ENCODE measurements around the gene GABRB1. TPM values are rescaled to one million over a fixed set of nuclear protein-coding genes. Genes with fewer than 3 reads are reported as not detected.

GABRB1 gene
- total and polyA plus RNA-seq, 2 of the 8 experiments (the other 6 are each of a cell fraction or from before 2014, with no cell fraction given) = 0.22 to 0.38 TPM

- Histone ChIP-seq H3K4ac (replicated peaks; ENCODE audit: insufficient read length, low read depth, low read length) (no peak overlapping the region), H3K4me2 (ENCODE audit: insufficient read depth in 1 of 2, low read depth in 2 of 2, low read length in 2 of 2) (no peak overlapping the region), H3K36me3 (ENCODE audit: control insufficient read depth in 2 of 4, insufficient read depth in 4 of 4, low read length in 3 of 4) (no peaks in the 10 kb centered on the region), H2AFZ (ENCODE audit: low read length) (no peak overlapping the region), H3K18ac (ENCODE audit: extremely low read depth, low read length) (no peak overlapping the region), H3K27ac (ENCODE audit: low read depth, low read length) (no peak overlapping the region), H3K14ac (ENCODE audit: insufficient read length) (no peak overlapping the region), H4K20me1 (replicated peaks in 1 of 2; ENCODE audit: control insufficient read depth in 1 of 2, insufficient read depth in 2 of 2, low read length in 2 of 2) (no peaks in the 10 kb centered on the region), H3K79me1 (ENCODE audit: low read depth, low read length) (no peaks in the 10 kb centered on the region), H3K4me3 (ENCODE audit: extremely low read depth in 1 of 4, insufficient read depth in 2 of 4, low read depth in 3 of 4, low read length in 4 of 4) (no peak overlapping the region), H2BK15ac (ENCODE audit: low read length) (no peak overlapping the region), H3K23ac (ENCODE audit: insufficient read length) (no peak overlapping the region), H3K9ac (replicated peaks in 1 of 4; ENCODE audit: extremely low read depth in 1 of 4, low read depth in 3 of 4, low read length in 3 of 4) (no peak overlapping the region), H3K4me1 (replicated peaks in 1 of 4; ENCODE audit: control insufficient read depth in 3 of 4, insufficient read depth in 4 of 4, low read length in 3 of 4) (no peaks in the 10 kb centered on the region), H2BK20ac (ENCODE audit: low read length) (no peak overlapping the region), H2AK5ac (ENCODE audit: low read depth, low read length) (no peak overlapping the region), H2BK12ac (ENCODE audit: low read depth, low read length) (no peak overlapping the region), H4K5ac (ENCODE audit: insufficient read length, low read depth, low read length) (no peak overlapping the region), H3K79me2 (ENCODE audit: control insufficient read depth in 1 of 2, insufficient read depth in 2 of 2, low read length in 2 of 2) (no peaks in the 10 kb centered on the region), H3K9me3 (ENCODE audit: insufficient read depth in 2 of 2, low read depth in 1 of 2, low read length in 1 of 2) (no peaks in the 10 kb centered on the region), H4K8ac (ENCODE audit: extremely low read depth, insufficient read depth, low read length) (no peak overlapping the region), H3K23me2 (ENCODE audit: low read depth, low read length) (no peaks in the 10 kb centered on the region), H3K27me3 (replicated peaks in 1 of 4; ENCODE audit: control insufficient read depth in 3 of 4, extremely low read depth in 1 of 4, insufficient read depth in 3 of 4, low read length in 3 of 4) (no peaks in the 10 kb centered on the region), H4K91ac (replicated peaks; ENCODE audit: insufficient read length, low read length) (no peak overlapping the region), H3K56ac (replicated peaks; ENCODE audit: insufficient read length, low read depth, low read length) (no peak overlapping the region), H2BK120ac (replicated peaks; ENCODE audit: low read depth, low read length) (no peak overlapping the region), H2BK5ac (ENCODE audit: low read depth, low read length) (no peak overlapping the region)
- 100% methylated on average over 1 of the region's 1 CpG; no CpG with 5 or more reads in 1 of the 2 experiments for WGBS, 2 experiments (ENCODE audit: extremely low coverage in 1 of 2, insufficient coverage in 1 of 2, insufficient read length in 1 of 2, insufficient replicate concordance in 2 of 2, low coverage in 1 of 2, low lambda C conversion rate in 2 of 2, missing lambda C conversion rate in 1 of 2)
- FAIRE-seq = no peak
- POLR2A ChIA-PET (ENCODE audit: partially characterized antibody) = no interaction called here
- CTCF ChIA-PET (ENCODE audit: partially characterized antibody) = no interaction called here
- TF ChIP-seq ATF3 (IDR thresholded peaks at IDR 0.05; ENCODE audit: insufficient read depth, low read depth, low read length) = no peak
- TF ChIP-seq TEAD4 (IDR thresholded peaks at IDR 0.05; ENCODE audit: low read depth, low read length) = no peak
- no peak for TF ChIP-seq E2F6 (IDR thresholded peaks at IDR 0.05)
- no peak for TF ChIP-seq POLR2A (IDR thresholded peaks at IDR 0.05; ENCODE audit: control extremely low read depth in 1 of 2, low read depth in 2 of 2, low read length in 2 of 2)
- no peak for TF ChIP-seq CHD1 (IDR thresholded peaks at IDR 0.05; ENCODE audit: low read depth, low read length)
- TF ChIP-seq ASH2L (IDR thresholded peaks at IDR 0.05; ENCODE audit: low read length) = no peak
- no peak for TF ChIP-seq SIX5 (IDR thresholded peaks at IDR 0.05; ENCODE audit: low read depth, low read length)
- DNase-seq (ENCODE audit: low read depth in 1 of 2, low spot score in 2 of 2) = no peak
Measured at GRCh38 chr4:47017494-47017893, 13.9 kb upstream of the GABRB1 start.

Data from H1 (cell line).